ENCODE data around the gene IGSF21. TPM values are rescaled to one million over a fixed set of nuclear protein-coding genes. Genes with fewer than 3 reads are reported as not detected.

IGSF21 gene
- total and polyA plus RNA-seq, 2 of the 8 experiments (the other 6 are each of a cell fraction or from before 2014, with no cell fraction given): 22.5 to 28.5 TPM

GRCh38 chr1:18155881-18156385, 48.3 kb downstream of the IGSF21 start (continued):
- TF ChIP-seq, protein P1, sequence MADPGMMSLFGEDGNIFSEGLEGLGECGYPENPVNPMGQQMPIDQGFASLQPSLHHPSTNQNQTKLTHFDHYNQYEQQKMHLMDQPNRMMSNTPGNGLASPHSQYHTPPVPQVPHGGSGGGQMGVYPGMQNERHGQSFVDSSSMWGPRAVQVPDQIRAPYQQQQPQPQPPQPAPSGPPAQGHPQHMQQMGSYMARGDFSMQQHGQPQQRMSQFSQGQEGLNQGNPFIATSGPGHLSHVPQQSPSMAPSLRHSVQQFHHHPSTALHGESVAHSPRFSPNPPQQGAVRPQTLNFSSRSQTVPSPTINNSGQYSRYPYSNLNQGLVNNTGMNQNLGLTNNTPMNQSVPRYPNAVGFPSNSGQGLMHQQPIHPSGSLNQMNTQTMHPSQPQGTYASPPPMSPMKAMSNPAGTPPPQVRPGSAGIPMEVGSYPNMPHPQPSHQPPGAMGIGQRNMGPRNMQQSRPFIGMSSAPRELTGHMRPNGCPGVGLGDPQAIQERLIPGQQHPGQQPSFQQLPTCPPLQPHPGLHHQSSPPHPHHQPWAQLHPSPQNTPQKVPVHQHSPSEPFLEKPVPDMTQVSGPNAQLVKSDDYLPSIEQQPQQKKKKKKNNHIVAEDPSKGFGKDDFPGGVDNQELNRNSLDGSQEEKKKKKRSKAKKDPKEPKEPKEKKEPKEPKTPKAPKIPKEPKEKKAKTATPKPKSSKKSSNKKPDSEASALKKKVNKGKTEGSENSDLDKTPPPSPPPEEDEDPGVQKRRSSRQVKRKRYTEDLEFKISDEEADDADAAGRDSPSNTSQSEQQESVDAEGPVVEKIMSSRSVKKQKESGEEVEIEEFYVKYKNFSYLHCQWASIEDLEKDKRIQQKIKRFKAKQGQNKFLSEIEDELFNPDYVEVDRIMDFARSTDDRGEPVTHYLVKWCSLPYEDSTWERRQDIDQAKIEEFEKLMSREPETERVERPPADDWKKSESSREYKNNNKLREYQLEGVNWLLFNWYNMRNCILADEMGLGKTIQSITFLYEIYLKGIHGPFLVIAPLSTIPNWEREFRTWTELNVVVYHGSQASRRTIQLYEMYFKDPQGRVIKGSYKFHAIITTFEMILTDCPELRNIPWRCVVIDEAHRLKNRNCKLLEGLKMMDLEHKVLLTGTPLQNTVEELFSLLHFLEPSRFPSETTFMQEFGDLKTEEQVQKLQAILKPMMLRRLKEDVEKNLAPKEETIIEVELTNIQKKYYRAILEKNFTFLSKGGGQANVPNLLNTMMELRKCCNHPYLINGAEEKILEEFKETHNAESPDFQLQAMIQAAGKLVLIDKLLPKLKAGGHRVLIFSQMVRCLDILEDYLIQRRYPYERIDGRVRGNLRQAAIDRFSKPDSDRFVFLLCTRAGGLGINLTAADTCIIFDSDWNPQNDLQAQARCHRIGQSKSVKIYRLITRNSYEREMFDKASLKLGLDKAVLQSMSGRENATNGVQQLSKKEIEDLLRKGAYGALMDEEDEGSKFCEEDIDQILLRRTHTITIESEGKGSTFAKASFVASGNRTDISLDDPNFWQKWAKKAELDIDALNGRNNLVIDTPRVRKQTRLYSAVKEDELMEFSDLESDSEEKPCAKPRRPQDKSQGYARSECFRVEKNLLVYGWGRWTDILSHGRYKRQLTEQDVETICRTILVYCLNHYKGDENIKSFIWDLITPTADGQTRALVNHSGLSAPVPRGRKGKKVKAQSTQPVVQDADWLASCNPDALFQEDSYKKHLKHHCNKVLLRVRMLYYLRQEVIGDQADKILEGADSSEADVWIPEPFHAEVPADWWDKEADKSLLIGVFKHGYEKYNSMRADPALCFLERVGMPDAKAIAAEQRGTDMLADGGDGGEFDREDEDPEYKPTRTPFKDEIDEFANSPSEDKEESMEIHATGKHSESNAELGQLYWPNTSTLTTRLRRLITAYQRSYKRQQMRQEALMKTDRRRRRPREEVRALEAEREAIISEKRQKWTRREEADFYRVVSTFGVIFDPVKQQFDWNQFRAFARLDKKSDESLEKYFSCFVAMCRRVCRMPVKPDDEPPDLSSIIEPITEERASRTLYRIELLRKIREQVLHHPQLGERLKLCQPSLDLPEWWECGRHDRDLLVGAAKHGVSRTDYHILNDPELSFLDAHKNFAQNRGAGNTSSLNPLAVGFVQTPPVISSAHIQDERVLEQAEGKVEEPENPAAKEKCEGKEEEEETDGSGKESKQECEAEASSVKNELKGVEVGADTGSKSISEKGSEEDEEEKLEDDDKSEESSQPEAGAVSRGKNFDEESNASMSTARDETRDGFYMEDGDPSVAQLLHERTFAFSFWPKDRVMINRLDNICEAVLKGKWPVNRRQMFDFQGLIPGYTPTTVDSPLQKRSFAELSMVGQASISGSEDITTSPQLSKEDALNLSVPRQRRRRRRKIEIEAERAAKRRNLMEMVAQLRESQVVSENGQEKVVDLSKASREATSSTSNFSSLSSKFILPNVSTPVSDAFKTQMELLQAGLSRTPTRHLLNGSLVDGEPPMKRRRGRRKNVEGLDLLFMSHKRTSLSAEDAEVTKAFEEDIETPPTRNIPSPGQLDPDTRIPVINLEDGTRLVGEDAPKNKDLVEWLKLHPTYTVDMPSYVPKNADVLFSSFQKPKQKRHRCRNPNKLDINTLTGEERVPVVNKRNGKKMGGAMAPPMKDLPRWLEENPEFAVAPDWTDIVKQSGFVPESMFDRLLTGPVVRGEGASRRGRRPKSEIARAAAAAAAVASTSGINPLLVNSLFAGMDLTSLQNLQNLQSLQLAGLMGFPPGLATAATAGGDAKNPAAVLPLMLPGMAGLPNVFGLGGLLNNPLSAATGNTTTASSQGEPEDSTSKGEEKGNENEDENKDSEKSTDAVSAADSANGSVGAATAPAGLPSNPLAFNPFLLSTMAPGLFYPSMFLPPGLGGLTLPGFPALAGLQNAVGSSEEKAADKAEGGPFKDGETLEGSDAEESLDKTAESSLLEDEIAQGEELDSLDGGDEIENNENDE (IDR thresholded peaks at IDR 0.05; ENCODE audit: insufficient replicate concordance, low read length): no peak
- no peak for TF ChIP-seq EGR1 (IDR thresholded peaks at IDR 0.05; ENCODE audit: borderline replicate concordance, low read depth, low read length)
- no peak for TF ChIP-seq CTBP2 (IDR thresholded peaks at IDR 0.05; ENCODE audit: borderline replicate concordance, insufficient read depth, insufficient read length, low read length)
- TF ChIP-seq FOSL1 (IDR thresholded peaks at IDR 0.05; ENCODE audit: insufficient read depth, low read depth, low read length): no peak
- no peak for TF ChIP-seq SP1 (IDR thresholded peaks at IDR 0.05; ENCODE audit: low read depth, low read length)
- no peak for TF ChIP-seq MAFK (IDR thresholded peaks at IDR 0.05; ENCODE audit: low read depth, low read length)
- no peak for TF ChIP-seq ZNF274 (IDR thresholded peaks at IDR 0.05; ENCODE audit: borderline replicate concordance, extremely low read depth, low read length)
- TF ChIP-seq SP4 (IDR thresholded peaks at IDR 0.05; ENCODE audit: low read length): no peak
